ENCODE data around the gene NSF. TPM values are rescaled to one million over a fixed set of nuclear protein-coding genes. Genes with fewer than 3 reads are reported as not detected.
"Not testable (repeated sequence)": the region's sequence is repeated elsewhere in the genome, so short reads cannot be mapped to it uniquely, and the experiment has no call there.

The NSF gene
- total RNA-seq, 1 donor from 2014 or later: 28.9 TPM

DNA sequence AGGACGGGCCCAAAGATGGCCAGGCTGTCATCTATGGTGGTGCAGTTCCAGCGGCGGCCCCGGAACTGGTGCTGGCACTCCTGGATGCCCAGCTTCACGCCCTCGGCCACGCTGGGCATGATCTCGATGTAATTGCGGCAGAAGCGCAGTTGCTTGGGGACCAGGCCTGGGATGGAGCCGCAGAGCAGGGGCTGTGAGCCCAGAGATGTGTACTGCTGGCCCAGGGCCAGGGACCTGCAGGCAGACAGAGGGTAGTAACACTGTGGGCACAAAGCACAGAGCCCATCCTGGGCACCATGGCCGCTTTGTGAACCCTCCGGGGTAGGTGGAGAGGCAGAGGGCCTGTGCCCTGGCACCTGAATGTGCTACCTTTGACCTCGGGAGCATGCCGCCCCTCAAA lies 183.2 kb downstream of the NSF start:
- DNase-seq (ENCODE audit: low spot score): no peak

DNA sequence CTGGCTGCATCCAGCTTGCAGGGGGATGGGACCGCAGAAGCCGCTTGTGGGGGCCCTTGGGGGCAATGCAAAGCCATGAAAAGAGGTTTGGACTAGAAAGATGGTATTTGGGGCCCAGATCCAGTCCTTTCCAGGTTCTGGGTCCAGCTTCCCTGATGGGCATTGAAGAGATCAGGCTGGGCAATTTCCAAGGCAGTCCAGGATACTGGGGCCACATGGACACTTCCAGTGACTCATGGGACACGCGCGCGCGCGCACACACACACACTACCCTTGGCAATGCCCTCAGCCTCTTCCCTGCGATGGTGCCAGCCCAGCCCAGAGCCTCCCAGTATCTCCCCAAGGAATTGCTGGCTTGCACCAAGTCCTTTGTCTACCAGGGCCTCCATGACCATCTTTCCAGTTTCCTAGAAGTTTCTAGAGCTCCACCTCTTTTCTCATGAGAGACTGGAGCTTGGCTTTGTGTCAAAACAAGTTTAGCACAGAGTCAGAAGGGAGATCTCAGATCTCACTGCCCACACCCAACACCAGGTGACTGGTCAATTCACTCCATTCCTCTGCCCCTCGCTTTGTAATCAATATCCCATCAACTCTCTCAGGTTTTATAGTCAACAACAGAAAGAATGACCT lies 183.8 kb downstream of the NSF start:
- peak; percentile 11 for DNase-seq (ENCODE audit: low spot score)

DNA sequence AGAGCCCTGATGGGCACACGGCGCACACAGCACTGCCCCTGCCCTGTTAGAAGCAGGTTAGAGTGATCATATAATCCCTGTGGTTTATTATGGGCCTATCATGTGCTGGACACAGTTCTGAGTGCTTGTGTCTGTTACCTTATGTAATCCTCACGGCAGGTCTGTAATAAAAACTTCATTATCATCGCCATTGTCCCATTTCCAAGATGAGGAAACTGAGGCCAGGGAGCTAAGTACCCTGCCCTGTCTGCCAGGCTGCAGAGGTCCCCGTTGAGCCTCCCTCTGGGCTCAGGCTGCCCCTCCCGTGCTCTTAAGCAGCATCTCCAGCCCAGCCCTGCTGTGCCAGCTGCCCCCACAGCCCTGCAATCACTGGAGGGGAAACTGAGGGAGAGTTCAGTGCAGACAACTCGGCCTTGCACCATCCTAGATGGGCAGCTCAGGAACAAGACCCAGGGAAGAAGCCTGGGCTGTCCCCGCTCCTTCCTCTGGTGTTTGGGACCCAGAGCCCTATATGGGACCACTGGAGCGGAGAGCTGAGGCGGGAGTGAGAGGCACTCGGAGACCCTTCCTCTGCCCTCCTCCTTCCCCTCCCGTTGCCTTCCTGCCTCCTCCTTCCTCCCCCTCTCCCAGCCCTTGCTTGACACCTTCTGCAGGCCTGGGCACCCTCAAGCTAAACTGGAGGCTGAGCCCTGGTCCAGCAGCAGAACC lies 186.0 kb downstream of the NSF start:
- no peak for DNase-seq (ENCODE audit: low spot score)

DNA sequence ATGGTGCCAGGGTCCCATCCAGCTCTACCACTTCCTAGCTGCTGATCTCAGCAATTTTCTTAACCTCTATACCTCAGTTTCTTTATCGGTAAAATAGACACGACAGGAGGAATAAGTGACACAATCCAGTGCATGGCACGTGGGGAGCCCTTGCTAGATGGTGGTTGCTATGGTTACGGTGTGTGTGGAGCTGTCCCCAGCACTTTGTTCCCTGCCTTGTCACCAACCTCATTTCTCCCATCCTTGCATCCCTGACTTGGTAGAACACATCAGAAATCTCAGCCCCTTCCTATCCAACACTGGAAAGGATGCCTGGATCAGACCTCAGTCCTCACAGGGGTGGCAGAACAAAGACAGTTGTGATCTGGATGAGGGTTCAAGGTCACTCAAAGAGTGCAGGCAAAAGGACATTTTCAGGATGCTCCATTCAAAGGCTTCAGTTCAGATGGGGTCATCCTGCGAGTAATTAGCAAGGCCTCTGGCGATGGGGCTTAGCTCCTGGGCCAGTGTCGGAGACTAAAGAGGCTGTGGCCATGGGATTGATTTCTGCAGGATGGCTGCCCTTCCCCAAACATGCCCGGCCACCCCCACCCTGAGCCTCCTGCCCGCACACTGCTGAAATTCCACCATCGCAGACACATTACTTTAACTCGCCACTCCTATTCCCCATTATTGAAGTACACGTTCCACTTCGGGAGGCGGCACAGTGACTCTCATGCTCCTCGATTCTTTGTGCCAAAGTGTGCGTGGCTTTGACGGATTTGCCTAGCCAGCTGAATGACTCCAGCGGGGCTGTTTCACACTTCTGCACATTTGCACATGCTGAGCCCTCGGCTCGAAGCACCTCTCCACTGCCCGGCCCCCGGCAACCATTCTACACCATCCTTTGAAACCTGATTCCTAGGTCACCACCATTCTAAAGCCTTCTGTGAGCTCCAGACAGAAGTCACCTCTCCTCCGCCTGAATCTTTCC lies 187.8 kb downstream of the NSF start:
- DNase-seq (ENCODE audit: low spot score): no peak

DNA sequence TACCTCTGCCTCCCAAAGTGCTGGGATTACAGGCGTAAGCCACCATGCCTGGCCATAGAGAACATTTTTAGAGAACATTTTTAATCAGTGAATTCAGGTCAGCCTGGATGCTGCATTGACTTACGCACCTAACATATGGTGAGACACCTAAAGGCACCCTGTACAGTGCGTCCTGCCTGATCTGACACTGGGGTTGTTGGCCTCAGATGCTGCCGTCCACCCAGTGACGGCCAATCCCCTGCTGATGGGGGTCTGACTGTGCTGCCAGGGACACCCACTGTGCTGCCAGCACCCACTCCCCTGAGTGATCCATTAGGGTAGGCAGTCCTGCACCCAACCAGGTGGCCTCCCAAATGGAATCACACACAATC lies 189.5 kb downstream of the NSF start:
- DNase-seq (ENCODE audit: low spot score): no peak

DNA sequence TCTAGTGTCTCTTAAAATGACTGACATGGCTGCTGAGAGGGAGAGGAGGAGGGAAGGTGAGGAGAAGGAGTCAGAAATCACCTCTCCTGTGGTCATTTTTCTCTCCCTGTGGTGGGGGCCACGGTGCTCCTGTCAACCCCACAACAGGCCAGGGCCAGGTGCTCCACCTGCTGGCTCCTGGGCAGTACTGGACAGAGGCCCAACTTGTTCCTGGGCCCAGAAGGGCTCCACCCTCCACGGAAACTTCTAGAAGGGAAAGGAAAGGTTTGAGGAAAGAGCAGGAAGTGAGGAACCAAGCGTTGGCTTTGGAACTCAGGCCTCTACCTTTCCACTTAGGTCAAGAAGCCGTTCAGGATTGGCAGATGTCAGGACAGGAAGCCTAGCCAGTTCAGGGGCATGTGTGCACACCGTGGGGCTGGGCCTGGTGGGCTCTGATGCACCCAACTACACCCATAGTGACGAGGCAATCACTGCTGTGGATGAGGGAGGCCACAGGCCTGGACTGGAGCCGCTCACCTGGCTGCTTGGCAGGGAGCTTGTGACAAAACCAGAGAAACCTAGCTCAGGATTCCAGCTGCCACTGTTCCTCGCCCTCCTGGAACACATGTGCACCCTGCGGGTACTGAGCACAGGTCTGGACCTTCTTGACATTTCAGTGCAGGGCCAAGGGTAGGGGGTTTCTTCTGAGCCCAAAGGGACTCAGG lies 191.9 kb downstream of the NSF start:
- DNase-seq (ENCODE audit: low spot score): no peak

DNA sequence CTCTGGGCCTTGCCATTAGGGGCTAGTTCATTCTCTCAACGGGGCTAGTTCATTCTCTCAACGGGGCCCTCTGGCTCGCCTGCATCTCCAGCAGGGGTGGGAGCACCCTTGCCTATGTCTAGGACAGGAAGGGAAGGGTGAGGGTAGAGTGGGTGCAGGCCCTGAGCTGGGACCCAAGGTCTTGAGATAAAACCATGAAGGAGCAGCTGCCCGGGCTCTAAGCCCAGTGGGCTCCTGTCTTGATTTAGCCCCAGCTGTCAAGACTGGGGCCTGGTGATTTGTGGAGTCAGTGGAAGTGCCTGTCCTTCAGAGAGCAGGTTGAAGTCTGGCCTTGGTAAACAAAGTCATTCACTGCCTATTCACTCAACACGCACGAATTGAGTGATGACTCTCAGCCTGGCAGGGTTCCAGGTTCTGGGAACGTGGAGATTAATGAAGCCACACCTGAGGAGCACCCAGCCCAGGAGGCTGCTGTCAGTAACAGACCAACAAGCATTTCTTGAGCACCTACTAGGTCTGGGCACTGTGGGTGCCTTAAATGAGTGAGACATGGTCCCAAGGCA lies 192.6 kb downstream of the NSF start:
- DNase-seq (ENCODE audit: low spot score): peak; percentile 25

DNA sequence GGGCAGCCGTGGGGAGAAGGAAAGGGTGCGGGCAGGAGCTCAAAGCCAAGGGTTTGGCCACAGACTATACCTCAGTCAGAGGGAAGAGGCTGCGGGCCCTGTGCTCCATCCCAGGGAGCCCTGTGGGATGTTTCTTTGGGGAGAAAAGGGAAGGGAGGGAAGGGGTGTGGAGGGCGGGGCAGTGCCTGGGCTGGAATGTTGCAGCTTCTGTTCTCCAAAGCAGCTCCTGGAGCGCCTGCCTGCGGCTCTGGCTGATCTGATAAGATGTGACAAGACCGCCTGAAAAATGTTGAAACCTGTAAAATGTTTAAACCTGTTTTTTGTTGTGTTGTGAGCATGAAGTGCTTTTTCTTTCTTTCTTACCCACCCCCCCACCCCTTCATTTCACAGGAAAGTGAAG lies 195.2 kb downstream of the NSF start:
- peak; percentile 64 for DNase-seq (ENCODE audit: low spot score)

DNA sequence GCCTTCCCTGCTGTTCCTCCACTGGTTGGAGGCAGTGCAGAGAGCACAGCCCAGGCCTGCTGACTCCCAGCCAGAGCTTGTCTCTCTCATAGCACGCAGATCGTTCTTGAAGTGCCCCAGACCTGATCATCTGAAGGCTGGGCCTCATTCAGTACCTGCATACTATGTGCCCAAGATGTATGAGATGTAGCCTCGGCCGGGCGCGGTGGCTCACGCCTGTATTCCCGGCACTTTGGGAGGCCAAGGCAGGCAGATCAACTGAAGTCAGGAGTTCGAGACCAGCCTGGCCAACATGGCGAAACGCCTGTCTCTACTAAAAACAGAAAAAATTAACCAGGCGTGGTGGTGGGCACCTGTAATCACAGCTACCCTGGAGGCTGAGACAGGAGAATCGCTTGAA lies 197.0 kb downstream of the NSF start:
- DNase-seq (ENCODE audit: low spot score): no peak

DNA sequence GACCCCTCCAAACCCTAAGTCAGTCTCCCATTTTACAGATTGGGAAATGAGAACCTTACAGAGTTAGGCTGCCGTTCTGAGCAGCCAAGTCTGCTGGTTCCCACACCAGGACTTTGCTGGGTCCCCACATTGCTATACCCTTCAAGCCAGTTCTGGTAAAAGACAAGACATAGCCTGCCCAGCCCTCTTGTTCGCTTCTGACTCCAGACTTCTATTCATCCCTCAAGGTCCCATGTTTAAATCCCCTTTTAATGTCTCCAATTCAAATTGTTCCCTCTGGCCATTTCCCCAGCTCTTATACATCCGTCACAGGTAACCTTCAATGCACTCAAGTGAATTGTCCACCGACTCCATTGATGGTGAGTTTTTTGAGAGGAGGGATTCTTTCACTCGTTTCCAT lies 197.8 kb downstream of the NSF start:
- DNase-seq (ENCODE audit: low spot score): no peak

DNA sequence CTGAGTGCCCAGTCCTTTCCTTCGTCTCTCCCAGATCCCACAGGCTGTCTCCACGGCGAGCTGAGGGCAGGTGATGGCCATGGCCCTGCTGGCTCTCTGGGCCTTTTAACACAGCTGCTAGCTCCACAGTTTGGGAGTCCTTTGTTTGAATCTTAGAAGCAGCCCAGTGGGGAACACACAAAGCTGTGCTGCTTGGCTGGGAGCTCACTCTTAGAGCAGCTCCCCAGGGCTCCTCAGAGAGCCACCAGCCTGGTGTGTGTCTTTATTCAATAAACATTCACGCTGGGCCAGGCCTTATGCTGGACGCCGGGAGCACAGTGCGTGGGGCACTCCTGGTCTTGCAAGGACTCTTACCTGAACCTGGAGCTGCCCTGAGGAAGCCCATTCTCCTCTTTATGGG lies 198.3 kb downstream of the NSF start:
- DNase-seq (ENCODE audit: low spot score): no peak

DNA sequence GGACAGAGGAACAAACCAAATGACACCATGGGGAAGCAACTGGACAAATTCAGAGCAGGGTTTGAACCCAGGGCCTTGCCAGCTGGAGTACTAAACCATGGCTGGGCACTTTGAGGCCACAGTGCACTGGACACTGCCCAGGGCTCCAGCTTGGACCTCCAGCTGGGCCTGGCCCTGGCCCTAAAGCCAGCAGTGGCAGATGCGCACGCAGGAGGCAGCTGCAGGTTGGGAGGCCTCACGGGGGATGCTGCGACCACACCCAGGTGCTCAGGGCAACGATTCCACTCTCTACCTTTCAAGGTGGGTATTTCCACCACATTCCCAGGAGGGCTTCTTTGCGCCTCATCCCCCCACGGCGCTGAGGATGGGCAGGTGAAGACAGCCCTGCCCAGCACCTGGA lies 199.1 kb downstream of the NSF start:
- DNase-seq (ENCODE audit: low spot score): no peak

DNA sequence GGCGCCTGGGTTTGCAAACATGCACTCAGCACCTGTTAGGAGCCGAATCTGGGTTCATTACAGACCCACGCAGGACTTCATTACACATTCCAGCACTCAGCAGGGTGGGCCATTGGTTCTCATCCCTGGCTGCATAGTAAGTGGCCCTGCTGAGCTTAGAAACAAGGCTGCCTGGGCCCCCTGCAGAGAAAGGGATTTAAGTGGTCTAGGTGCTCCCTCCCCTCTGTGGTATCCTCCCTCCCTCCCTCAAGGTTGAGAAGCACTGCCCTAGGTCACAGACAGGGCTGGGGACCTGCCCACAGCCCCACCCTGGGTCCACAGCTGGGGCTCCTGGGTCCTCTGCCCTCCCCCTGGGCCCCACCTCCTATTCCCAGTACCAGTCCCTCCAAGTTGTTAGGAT lies 199.7 kb downstream of the NSF start:
- no peak for DNase-seq (ENCODE audit: low spot score)

DNA sequence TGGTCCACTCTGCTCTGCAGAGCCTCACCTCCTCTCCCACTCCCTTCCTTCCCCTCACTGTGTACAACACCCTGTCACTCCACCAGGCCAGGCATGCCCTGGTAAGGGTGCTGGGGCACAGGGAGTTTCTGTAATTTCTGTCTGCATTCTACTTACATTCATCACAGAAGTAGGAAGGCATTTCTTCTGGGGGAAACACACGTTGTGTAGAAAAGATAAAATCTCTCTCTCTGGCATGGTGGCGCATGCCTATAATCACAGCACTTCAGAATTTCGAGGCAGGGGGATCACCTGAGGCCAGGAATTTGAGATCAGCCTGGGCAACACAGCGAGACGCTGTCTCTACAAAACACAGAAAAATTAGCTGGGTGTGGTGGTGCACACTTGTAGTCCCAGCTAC lies 201.1 kb downstream of the NSF start:
- DNase-seq (ENCODE audit: low spot score): no peak

DNA sequence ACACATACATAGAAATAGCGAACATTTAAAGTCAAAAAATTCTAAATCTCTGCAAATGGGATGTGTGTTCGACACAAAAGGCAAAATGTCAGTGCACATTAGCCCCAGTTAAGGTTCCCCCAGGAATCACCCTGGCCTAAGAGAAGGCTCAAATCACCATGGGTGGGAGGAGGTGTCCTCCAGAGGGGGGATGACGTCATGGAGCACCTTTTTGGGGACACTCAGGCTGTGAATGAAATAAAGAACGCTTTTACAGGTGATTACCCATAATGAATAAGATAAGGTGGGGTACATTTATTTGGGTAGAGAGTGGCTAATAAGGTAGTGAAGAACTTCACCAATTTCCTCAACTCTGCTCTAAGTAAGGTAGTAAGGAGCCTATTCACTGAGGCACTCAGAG lies 201.6 kb downstream of the NSF start:
- DNase-seq (ENCODE audit: low spot score): no peak

DNA sequence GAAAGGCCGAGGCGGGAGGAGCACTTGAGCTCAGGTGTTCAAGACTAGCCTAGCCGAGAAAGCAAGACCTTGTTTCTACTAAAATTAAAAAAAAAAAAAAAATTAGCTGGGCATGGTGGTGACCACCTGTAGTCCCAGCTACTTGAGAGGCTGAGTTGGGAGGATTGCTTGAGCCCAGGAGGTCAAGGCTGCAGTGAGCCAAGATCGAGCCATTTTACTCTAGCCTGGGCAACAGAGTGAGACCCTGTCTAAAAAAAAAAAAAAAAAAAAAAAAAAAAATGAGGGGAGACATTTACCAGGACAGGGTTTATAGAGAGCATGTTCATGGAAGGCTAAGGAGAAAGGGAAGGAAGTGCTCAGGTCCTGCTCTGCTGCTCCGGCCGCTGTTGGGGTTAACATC lies 202.6 kb downstream of the NSF start:
- DNase-seq (ENCODE audit: low spot score): not testable (repeated sequence)

DNA sequence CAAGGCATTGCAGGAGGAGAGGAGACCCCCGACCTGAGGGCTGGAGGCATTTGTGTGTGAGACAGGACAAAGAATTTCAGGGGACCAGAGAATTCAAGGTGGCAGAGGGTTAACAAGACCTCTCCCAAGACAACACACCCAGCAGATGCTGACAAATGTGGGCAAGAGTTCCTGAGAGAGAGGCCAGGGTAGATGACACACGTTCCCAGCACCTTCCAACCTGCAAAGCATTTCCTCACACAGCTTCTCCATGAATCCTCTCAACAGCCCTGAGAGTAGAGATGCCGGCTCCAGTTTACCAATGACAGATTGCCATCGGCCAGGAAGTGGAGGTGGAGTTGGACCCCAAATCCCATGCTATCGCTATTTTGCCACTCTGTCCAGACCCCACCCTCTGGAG lies 203.1 kb downstream of the NSF start:
- DNase-seq (ENCODE audit: low spot score): no peak

DNA sequence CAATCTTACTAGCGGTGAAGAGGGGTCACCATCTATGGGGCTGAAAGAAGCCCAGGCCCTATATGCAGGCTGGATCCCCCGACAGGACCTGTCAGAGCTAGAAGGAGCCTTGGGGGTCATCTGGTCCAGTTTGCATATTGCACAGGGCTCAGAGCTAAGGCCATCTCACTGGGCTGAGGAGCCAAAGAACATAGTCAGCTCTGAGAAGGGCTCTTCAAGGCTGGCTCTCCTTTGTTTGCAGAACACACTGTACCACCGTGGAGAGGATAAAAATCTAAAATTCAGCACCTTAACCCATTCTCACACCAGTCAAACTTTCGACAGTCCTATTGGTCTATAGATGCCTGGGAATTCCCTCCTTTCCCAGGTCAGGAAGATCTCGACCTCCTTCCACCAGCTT lies 203.8 kb downstream of the NSF start:
- no peak for DNase-seq (ENCODE audit: low spot score)

DNA sequence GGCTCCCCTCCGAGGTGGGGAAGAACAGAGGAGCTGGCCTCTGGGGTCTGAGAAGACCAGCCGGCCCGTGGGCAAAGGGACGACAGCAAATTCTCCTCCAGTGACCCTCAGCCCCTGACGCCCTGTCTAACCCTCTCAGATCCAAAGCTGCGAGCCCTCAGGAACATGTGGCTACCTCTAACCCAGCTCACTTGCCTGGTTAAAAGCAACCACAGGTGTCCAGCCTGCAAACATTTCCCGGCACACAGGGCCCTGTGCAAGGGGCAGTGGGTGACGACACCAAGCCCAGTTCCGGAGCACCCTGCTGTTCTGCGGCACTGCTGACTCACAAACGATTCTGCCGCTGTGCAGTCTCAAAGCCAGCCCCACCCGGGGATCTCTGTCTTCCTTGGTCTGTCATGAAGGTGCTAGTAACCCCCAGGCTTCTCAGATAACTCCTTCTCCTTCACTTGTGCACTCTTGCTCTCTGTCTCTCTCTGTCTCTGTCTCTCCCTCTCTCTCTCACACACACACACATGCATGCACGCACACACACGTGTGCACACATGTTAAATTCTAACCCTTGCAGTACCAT lies 205.0 kb downstream of the NSF start:
- DNase-seq (ENCODE audit: low spot score): peak; percentile 38

DNA sequence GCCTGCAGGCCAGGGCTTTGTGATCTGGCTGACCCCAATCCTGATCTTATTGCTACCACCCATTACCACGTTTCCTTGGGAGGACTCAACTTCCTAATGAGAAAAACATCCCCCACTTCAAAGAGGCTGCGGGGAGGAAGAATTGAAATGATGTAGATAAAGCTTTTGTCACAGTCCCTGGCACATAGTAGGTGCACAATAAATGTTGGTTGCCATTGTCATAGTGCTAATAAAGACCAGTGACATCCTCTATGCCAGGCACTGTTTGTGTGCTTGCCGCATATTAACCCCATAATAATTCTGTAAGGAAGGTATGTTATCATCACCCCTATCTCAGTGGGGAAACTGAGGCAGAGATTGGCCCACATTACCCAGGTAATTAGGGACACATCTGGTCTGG lies 205.6 kb downstream of the NSF start:
- DNase-seq (ENCODE audit: low spot score): no peak

DNA sequence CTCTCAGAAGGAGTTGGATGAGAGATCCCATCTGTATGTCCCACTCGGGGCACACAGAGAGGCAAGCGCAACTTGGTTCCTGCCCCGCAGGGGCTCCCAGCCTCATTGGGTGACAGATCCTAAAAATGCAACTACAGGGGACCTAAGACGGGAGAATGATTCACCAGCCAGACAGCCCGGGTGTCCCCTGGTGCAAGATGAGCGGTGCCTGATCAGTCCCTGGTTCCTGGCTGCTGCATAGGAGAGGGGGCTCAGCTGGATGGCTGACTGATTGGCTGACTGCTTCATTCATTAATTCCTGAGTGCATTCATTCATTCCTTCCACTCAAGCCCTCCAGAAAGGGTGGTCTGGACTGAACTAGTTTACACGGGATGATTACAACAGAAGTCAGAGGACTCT lies 206.1 kb downstream of the NSF start:
- DNase-seq (ENCODE audit: low spot score): no peak
